CD4-positive, alpha-beta T cell (primary cell): Measurements from ENCODE around the gene RBM4B. TPM values are rescaled to one million over a fixed set of nuclear protein-coding genes. Genes with fewer than 3 reads are reported as not detected.

Experiments
- ATAC-seq: fragments of 200-7000 bp; cut with Tn5 transposase; one replicate; pipeline ENCODE4 v1.10.0; 2022; ENCODE audit warnings: mild to moderate bottlenecking; ENCODE audit not compliant: poor library complexity
- CTCF ChIA-PET: fragments of 350-600 bp; sonication (Branson Sonifier 250); formaldehyde crosslinking; loops from one replicate; lab custom pipeline; 2021; ENCODE audit warnings: antibody characterized with exemption, inconsistent platforms; lab: Charles Lee
- POLR2A ChIA-PET: fragments of 350-600 bp; sonication (Branson Sonifier 250); formaldehyde crosslinking; loops from one replicate; lab custom pipeline; 2021; ENCODE audit warnings: antibody characterized with exemption, inconsistent platforms; lab: Charles Lee
- DNase-seq, 14 experiments: peaks; one replicate each; pipeline ENCODE4 v3.0.0-alpha.2; 2013 to 2020; ENCODE audit warnings: mixed read lengths in 2 of 14
- H3K27ac ChIP-seq, 2 donors: one replicate each; pipeline versions ENCODE4 v1.5.1 to v1.7.0; 2013; ENCODE audit warnings: low read length in 2 of 2, low read depth in 1 of 2, mild to moderate bottlenecking in 1 of 2
- H3K27me3 ChIP-seq, 2 experiments: 1 replicate in 1 of 2; 2 replicates in 1 of 2; pipeline versions ENCODE4 v1.6.1 to v1.7.0; 2013; ENCODE audit warnings: low read length in 2 of 2, control low read depth in 1 of 2, mild to moderate bottlenecking in 1 of 2, moderate library complexity in 1 of 2; ENCODE audit not compliant: insufficient read depth in 2 of 2, control insufficient read depth in 1 of 2
- H3K36me3 ChIP-seq: one replicate; pipeline ENCODE4 v1.6.1; 2013; ENCODE audit warnings: low read length, control low read depth; ENCODE audit not compliant: insufficient read depth
- H3K4me1 ChIP-seq: one replicate; pipeline ENCODE4 v1.6.1; 2013; ENCODE audit warnings: low read length, control low read depth; ENCODE audit not compliant: insufficient read depth
- H3K4me3 ChIP-seq: one replicate; pipeline ENCODE4 v1.5.1; 2013; ENCODE audit warnings: mild to moderate bottlenecking, low read length, moderate library complexity
- H3K9me3 ChIP-seq, 2 experiments: 1 replicate in 1 of 2; 2 replicates in 1 of 2; pipeline versions ENCODE4 v1.6.1 to v1.7.0; 2013; ENCODE audit warnings: low read length in 2 of 2, mild to moderate bottlenecking in 2 of 2, control low read depth in 1 of 2, moderate library complexity in 1 of 2; ENCODE audit not compliant: control insufficient read depth in 1 of 2, insufficient read depth in 1 of 2
- H3K27ac Mint-ChIP-seq: one replicate; pipeline ENCODE4 v1.8.0; 2020; ENCODE audit warnings: mixed read lengths
- H3K27me3 Mint-ChIP-seq: one replicate; pipeline ENCODE4 v1.8.0; 2021; ENCODE audit warnings: mixed read lengths
- H3K36me3 Mint-ChIP-seq: one replicate; pipeline ENCODE4 v1.8.0; 2021; ENCODE audit warnings: low read depth, mixed read lengths
- H3K4me1 Mint-ChIP-seq: one replicate; pipeline ENCODE4 v1.8.0; 2021; ENCODE audit warnings: low read depth, mixed read lengths
- H3K4me3 Mint-ChIP-seq: one replicate; pipeline ENCODE4 v1.8.0; 2020; ENCODE audit warnings: mild to moderate bottlenecking, mixed read lengths
- H3K9me3 Mint-ChIP-seq: one replicate; pipeline ENCODE4 v1.8.0; 2020; ENCODE audit warnings: mixed read lengths
- CTCF ChIP-seq: fragments of 200-600 bp; IDR thresholded peaks from one replicate; pipeline ENCODE4 v1.8.0; 2022; ENCODE audit warnings: antibody characterized with exemption, mild to moderate bottlenecking
- intact Hi-C, 2 experiments: fragments of 100-400 bp; cut with DNase I in 1 of 2; cut with micrococcal nuclease in 1 of 2; formaldehyde crosslinking; loops; one replicate each; pipeline versions ENCODE4 v1.15.1 to v1.9.0; 2023 to 2025; cut with DNase I, micrococcal nuclease
- total RNA-seq, 174 experiments: library from RNA in 2 of 174; stranded (reverse) in 2 of 174; gene quantifications; one replicate each; pipeline ENCODE4 v1.2.3 and lab custom pipeline; 2021 to 2026

Gene RBM4B
- total RNA-seq, 2 experiments from 2014 or later = 3.8 to 5.1 TPM

- Mint-ChIP-seq H3K27me3 (no peaks in the 10 kb centered on the region), H3K36me3 (no peaks in the 10 kb centered on the region), H3K4me1 (no peaks in the 10 kb centered on the region), H3K27ac (no peak overlapping the region), H3K9me3 (no peaks in the 10 kb centered on the region), H3K4me3 (no peak overlapping the region)
- Histone ChIP-seq H3K9me3 (peaks cover 0 to 6% of the 10 kb centered on the region in 2 experiments), H3K4me1 (no peaks in the 10 kb centered on the region), H3K36me3 (no peaks in the 10 kb centered on the region), H3K27ac (no peak overlapping the region), H3K27me3 (no peaks in the 10 kb centered on the region), H3K4me3 (no peak overlapping the region)
- ChIA-PET POLR2A (interaction anchor here (0.6 kb wide), 1 partner anchor 85 kb away, joined by 4 read pairs; no protein-coding TSS in a partner anchor), CTCF (interaction anchor here (1.7 to 2.1 kb wide), 2 partner anchors 139 to 189 kb away, joined by 4 to 7 read pairs; no protein-coding TSS in a partner anchor)
- ATAC-seq (peak; percentile 94), DNase-seq (peak; percentile 75 to 91 (median 80))
- TF ChIP-seq CTCF = peak; percentile 96
- intact Hi-C loops = loop anchor here (1.0 to 5.0 kb wide), 6 partner anchors 140 to 378 kb away; partner anchors contain the start of gene C11orf86 (in 1 of the 2)
Observed at GRCh38 chr11:66694732-66695207, 17.1 kb upstream of the RBM4B start.

- no peaks in the 10 kb centered on the region for H3K4me1 Mint-ChIP-seq
- H3K27ac Mint-ChIP-seq = no peak overlapping the region
- no peak overlapping the region for H3K4me3 Mint-ChIP-seq
- H3K27me3 ChIP-seq = no peaks in the 10 kb centered on the region
- H3K27ac ChIP-seq = no peak overlapping the region
- no peaks in the 10 kb centered on the region for H3K9me3 ChIP-seq
- no peaks in the 10 kb centered on the region for H3K36me3 Mint-ChIP-seq
- no peak for TF ChIP-seq CTCF
- intact Hi-C loops = loop anchor here (1.0 to 5.0 kb wide), 5 partner anchors 140 to 378 kb away; no protein-coding TSS in a partner anchor
- H3K9me3 Mint-ChIP-seq = no peaks in the 10 kb centered on the region
- ATAC-seq (no peak), DNase-seq (no peak)
- CTCF ChIA-PET = interaction anchor here (1.3 kb wide), 1 partner anchor 140 kb away, joined by 3 read pairs; no protein-coding TSS in a partner anchor
- no peaks in the 10 kb centered on the region for H3K27me3 Mint-ChIP-seq
- H3K4me1 ChIP-seq = no peaks in the 10 kb centered on the region
- H3K36me3 ChIP-seq = no peaks in the 10 kb centered on the region
- POLR2A ChIA-PET = no interaction called here
- H3K4me3 ChIP-seq = no peak overlapping the region
Observed at GRCh38 chr11:66694056-66694410, 16.3 kb upstream of the RBM4B start.

- intact Hi-C loops = loop anchor here (1.0 to 5.0 kb wide), 5 partner anchors 141 to 379 kb away; no protein-coding TSS in a partner anchor
- no peaks in the 10 kb centered on the region for H3K27me3 Mint-ChIP-seq
- no peak overlapping the region for H3K4me3 Mint-ChIP-seq
- Histone ChIP-seq H3K4me3 (no peak overlapping the region), H3K27me3 (no peaks in the 10 kb centered on the region), H3K36me3 (no peaks in the 10 kb centered on the region), H3K27ac (no peak overlapping the region), H3K4me1 (no peaks in the 10 kb centered on the region), H3K9me3 (no peaks in the 10 kb centered on the region)
- ATAC-seq (no peak), DNase-seq (no peak)
- TF ChIP-seq CTCF = no peak
- no peak overlapping the region for H3K27ac Mint-ChIP-seq
- POLR2A ChIA-PET = no interaction called here
- H3K36me3 Mint-ChIP-seq = no peaks in the 10 kb centered on the region
- CTCF ChIA-PET = interaction anchor here (1.3 kb wide), 1 partner anchor 141 kb away, joined by 3 read pairs; no protein-coding TSS in a partner anchor
- no peaks in the 10 kb centered on the region for H3K4me1 Mint-ChIP-seq
- H3K9me3 Mint-ChIP-seq = no peaks in the 10 kb centered on the region
Observed at GRCh38 chr11:66693356-66694055, 15.8 kb upstream of the RBM4B start.
